ENCODE results near the gene PPP2R5A. TPM values are rescaled to one million over a fixed set of nuclear protein-coding genes. Genes with fewer than 3 reads are reported as not detected.

PPP2R5A gene
- 10 to 100 TPM; 29.0 to 37.3 TPM for polyA plus RNA-seq

- 1% methylated on average over 89 to 92 of the region's 92 CpGs for WGBS, 2 donors
Measured at GRCh38 chr1:212284744-212285684, at the start of gene PPP2R5A. Gene PPP2R5A (plus strand): TSS chr1:212285410. CDS start chr1:212286111, 701 bp downstream.

GRCh38 chr1:212235857-212236256 is 49.4 kb upstream of the PPP2R5A start:
- no peaks in the 10 kb centered on the region for H3K36me3 ChIP-seq (ENCODE audit: control insufficient read depth in 2 of 2, insufficient read depth in 2 of 2, low read length in 1 of 2)
- no peaks in the 10 kb centered on the region for H3K9me3 ChIP-seq (ENCODE audit: control insufficient read depth in 2 of 2, insufficient read depth in 1 of 2, low read depth in 1 of 2, low read length in 1 of 2)
- peaks cover 8 to 13% of the 10 kb centered on the region in 2 donors for H3K4me1 ChIP-seq (ENCODE audit: control insufficient read depth in 2 of 2, insufficient read depth in 2 of 2, low read length in 1 of 2)
- WGBS, 2 donors = 70% methylated on average over 5 of the region's 5 CpGs
- peak overlapping the region; percentile 67 to 86 for H3K27ac ChIP-seq (ENCODE audit: low read depth in 2 of 2, low read length in 1 of 2)
- no peaks in the 10 kb centered on the region for H3K27me3 ChIP-seq (ENCODE audit: control insufficient read depth in 1 of 2, insufficient read depth in 2 of 2, low read length in 2 of 2)
- no peak overlapping the region for H3K4me3 ChIP-seq (ENCODE audit: low read depth in 1 of 2, low read length in 2 of 2)

More at GRCh38 chr1:212284744-212285684, at the start of gene PPP2R5A:
- Histone ChIP-seq H3K27me3 (ENCODE audit: control insufficient read depth in 1 of 2, insufficient read depth in 2 of 2, low read length in 2 of 2) (no peaks in the 10 kb centered on the region), H3K9me3 (ENCODE audit: control insufficient read depth in 2 of 2, insufficient read depth in 1 of 2, low read depth in 1 of 2, low read length in 1 of 2) (no peaks in the 10 kb centered on the region), H3K4me3 (ENCODE audit: low read depth in 1 of 2, low read length in 2 of 2) (peak within 1 kb of the TSS; percentile 77 to 98), H3K27ac (ENCODE audit: low read depth in 2 of 2, low read length in 1 of 2) (peak within 1 kb of the TSS; percentile 98 to 100), H3K4me1 (ENCODE audit: control insufficient read depth in 2 of 2, insufficient read depth in 2 of 2, low read length in 1 of 2) (no peaks in the 10 kb centered on the region), H3K36me3 (ENCODE audit: control insufficient read depth in 2 of 2, insufficient read depth in 2 of 2, low read length in 1 of 2) (no peaks in the 10 kb centered on the region)

GRCh38 chr1:212236664-212237220 is 48.5 kb upstream of the PPP2R5A start:
- peaks cover 8 to 12% of the 10 kb centered on the region in 2 donors for H3K4me1 ChIP-seq (ENCODE audit: control insufficient read depth in 2 of 2, insufficient read depth in 2 of 2, low read length in 1 of 2)
- H3K9me3 ChIP-seq (ENCODE audit: control insufficient read depth in 2 of 2, insufficient read depth in 1 of 2, low read depth in 1 of 2, low read length in 1 of 2) = no peaks in the 10 kb centered on the region
- H3K27ac ChIP-seq (ENCODE audit: low read depth in 2 of 2, low read length in 1 of 2) = peak overlapping the region; percentile 0 to 27
- H3K4me3 ChIP-seq (ENCODE audit: low read depth in 1 of 2, low read length in 2 of 2) = no peak overlapping the region
- no peaks in the 10 kb centered on the region for H3K36me3 ChIP-seq (ENCODE audit: control insufficient read depth in 2 of 2, insufficient read depth in 2 of 2, low read length in 1 of 2)
- no peaks in the 10 kb centered on the region for H3K27me3 ChIP-seq (ENCODE audit: control insufficient read depth in 1 of 2, insufficient read depth in 2 of 2, low read length in 2 of 2)
- WGBS, 2 donors = 73 to 86% methylated on average over 3 of the region's 3 CpGs

- peak overlapping the region; percentile 52 to 61 for H3K27ac ChIP-seq (ENCODE audit: low read depth in 2 of 2, low read length in 1 of 2)
- H3K27me3 ChIP-seq (ENCODE audit: control insufficient read depth in 1 of 2, insufficient read depth in 2 of 2, low read length in 2 of 2) = no peaks in the 10 kb centered on the region
- no peaks in the 10 kb centered on the region for H3K36me3 ChIP-seq (ENCODE audit: control insufficient read depth in 2 of 2, insufficient read depth in 2 of 2, low read length in 1 of 2)
- peaks cover 5 to 9% of the 10 kb centered on the region in 2 donors for H3K4me1 ChIP-seq (ENCODE audit: control insufficient read depth in 2 of 2, insufficient read depth in 2 of 2, low read length in 1 of 2)
- no peak overlapping the region for H3K4me3 ChIP-seq (ENCODE audit: low read depth in 1 of 2, low read length in 2 of 2)
- no peaks in the 10 kb centered on the region for H3K9me3 ChIP-seq (ENCODE audit: control insufficient read depth in 2 of 2, insufficient read depth in 1 of 2, low read depth in 1 of 2, low read length in 1 of 2)
Measured at GRCh38 chr1:212237651-212238050, 47.6 kb upstream of the PPP2R5A start.

GRCh38 chr1:212238552-212238951 is 46.7 kb upstream of the PPP2R5A start:
- no peaks in the 10 kb centered on the region for H3K9me3 ChIP-seq (ENCODE audit: control insufficient read depth in 2 of 2, insufficient read depth in 1 of 2, low read depth in 1 of 2, low read length in 1 of 2)
- peaks cover 7 to 11% of the 10 kb centered on the region in 2 donors for H3K4me1 ChIP-seq (ENCODE audit: control insufficient read depth in 2 of 2, insufficient read depth in 2 of 2, low read length in 1 of 2)
- no peaks in the 10 kb centered on the region for H3K27me3 ChIP-seq (ENCODE audit: control insufficient read depth in 1 of 2, insufficient read depth in 2 of 2, low read length in 2 of 2)
- whole genome bisulfite sequencing, 2 donors = 31 to 36% methylated on average over 4 of the region's 4 CpGs
- H3K36me3 ChIP-seq (ENCODE audit: control insufficient read depth in 2 of 2, insufficient read depth in 2 of 2, low read length in 1 of 2) = no peaks in the 10 kb centered on the region
- H3K4me3 ChIP-seq (ENCODE audit: low read depth in 1 of 2, low read length in 2 of 2) = no peak overlapping the region
- peak overlapping the region; percentile 76 to 95 for H3K27ac ChIP-seq (ENCODE audit: low read depth in 2 of 2, low read length in 1 of 2)

- Histone ChIP-seq H3K4me1 (ENCODE audit: control insufficient read depth in 2 of 2, insufficient read depth in 2 of 2, low read length in 1 of 2) (peaks cover 7 to 9% of the 10 kb centered on the region in 2 donors), H3K27me3 (ENCODE audit: control insufficient read depth in 1 of 2, insufficient read depth in 2 of 2, low read length in 2 of 2) (no peaks in the 10 kb centered on the region), H3K27ac (ENCODE audit: low read depth in 2 of 2, low read length in 1 of 2) (peak overlapping the region in 1 of 2 donors; percentile 10), H3K9me3 (ENCODE audit: control insufficient read depth in 2 of 2, insufficient read depth in 1 of 2, low read depth in 1 of 2, low read length in 1 of 2) (no peaks in the 10 kb centered on the region), H3K36me3 (ENCODE audit: control insufficient read depth in 2 of 2, insufficient read depth in 2 of 2, low read length in 1 of 2) (no peaks in the 10 kb centered on the region), H3K4me3 (ENCODE audit: low read depth in 1 of 2, low read length in 2 of 2) (no peak overlapping the region)
- WGBS, 2 donors = 86 to 89% methylated on average over 2 of the region's 2 CpGs
Measured at GRCh38 chr1:212241501-212241900, 43.7 kb upstream of the PPP2R5A start.

- no peaks in the 10 kb centered on the region for H3K36me3 ChIP-seq (ENCODE audit: control insufficient read depth in 2 of 2, insufficient read depth in 2 of 2, low read length in 1 of 2)
- H3K4me1 ChIP-seq (ENCODE audit: control insufficient read depth in 2 of 2, insufficient read depth in 2 of 2, low read length in 1 of 2) = peaks cover 7 to 9% of the 10 kb centered on the region in 2 donors
- H3K4me3 ChIP-seq (ENCODE audit: low read depth in 1 of 2, low read length in 2 of 2) = no peak overlapping the region
- peak overlapping the region in 1 of 2 donors; percentile 24 for H3K27ac ChIP-seq (ENCODE audit: low read depth in 2 of 2, low read length in 1 of 2)
- H3K27me3 ChIP-seq (ENCODE audit: control insufficient read depth in 1 of 2, insufficient read depth in 2 of 2, low read length in 2 of 2) = no peaks in the 10 kb centered on the region
- WGBS, 2 donors = 75% methylated on average over 4 of the region's 4 CpGs
- H3K9me3 ChIP-seq (ENCODE audit: control insufficient read depth in 2 of 2, insufficient read depth in 1 of 2, low read depth in 1 of 2, low read length in 1 of 2) = no peaks in the 10 kb centered on the region
Measured at GRCh38 chr1:212241957-212242287, 43.3 kb upstream of the PPP2R5A start.

GRCh38 chr1:212242288-212242984 is 42.8 kb upstream of the PPP2R5A start:
- Histone ChIP-seq H3K27me3 (ENCODE audit: control insufficient read depth in 1 of 2, insufficient read depth in 2 of 2, low read length in 2 of 2) (no peaks in the 10 kb centered on the region), H3K4me1 (ENCODE audit: control insufficient read depth in 2 of 2, insufficient read depth in 2 of 2, low read length in 1 of 2) (peaks cover 7 to 9% of the 10 kb centered on the region in 2 donors), H3K9me3 (ENCODE audit: control insufficient read depth in 2 of 2, insufficient read depth in 1 of 2, low read depth in 1 of 2, low read length in 1 of 2) (no peaks in the 10 kb centered on the region), H3K27ac (ENCODE audit: low read depth in 2 of 2, low read length in 1 of 2) (peak overlapping the region; percentile 24 to 69), H3K36me3 (ENCODE audit: control insufficient read depth in 2 of 2, insufficient read depth in 2 of 2, low read length in 1 of 2) (no peaks in the 10 kb centered on the region), H3K4me3 (ENCODE audit: low read depth in 1 of 2, low read length in 2 of 2) (no peak overlapping the region)
- 44 to 49% methylated on average over 11 of the region's 11 CpGs for whole genome bisulfite sequencing, 2 donors

- WGBS, 2 donors = 93 to 100% methylated on average over 1 of the region's 1 CpG
- Histone ChIP-seq H3K36me3 (ENCODE audit: control insufficient read depth in 2 of 2, insufficient read depth in 2 of 2, low read length in 1 of 2) (no peaks in the 10 kb centered on the region), H3K27me3 (ENCODE audit: control insufficient read depth in 1 of 2, insufficient read depth in 2 of 2, low read length in 2 of 2) (no peaks in the 10 kb centered on the region), H3K9me3 (ENCODE audit: control insufficient read depth in 2 of 2, insufficient read depth in 1 of 2, low read depth in 1 of 2, low read length in 1 of 2) (no peaks in the 10 kb centered on the region), H3K4me1 (ENCODE audit: control insufficient read depth in 2 of 2, insufficient read depth in 2 of 2, low read length in 1 of 2) (peaks cover 7 to 9% of the 10 kb centered on the region in 2 donors), H3K27ac (ENCODE audit: low read depth in 2 of 2, low read length in 1 of 2) (peak overlapping the region in 1 of 2 donors; percentile 47), H3K4me3 (ENCODE audit: low read depth in 1 of 2, low read length in 2 of 2) (no peak overlapping the region)
Measured at GRCh38 chr1:212242985-212243308, 42.3 kb upstream of the PPP2R5A start.

Data from esophagus (tissue), 2 donors.